HCT116 (cell line): Measurements from ENCODE around the gene MYBPC2. TPM values are rescaled to one million over a fixed set of nuclear protein-coding genes. Genes with fewer than 3 reads are reported as not detected.

Experiments used
- ATAC-seq: fragments of 200-7000 bp; cut with Tn5 transposase; 2 replicates; pipeline ENCODE4 v1.9.1; 2020; ENCODE audit warnings: mild to moderate bottlenecking, moderate library complexity
- BruUV-seq: library from RNA; stranded (reverse); fragments of 400-500 nt; replicated peaks from 2 replicates; lab custom pipeline; 2021; lab: Mats Ljungman, UMichigan
- CTCF ChIA-PET: fragments of 300-600 bp; sonication (Branson Sonifier 250); formaldehyde crosslinking; loops from one replicate; lab custom pipeline; 2021; ENCODE audit warnings: antibody characterized with exemption; lab: Charles Lee
- POLR2A ChIA-PET: fragments of 300-600, 350-600 bp; sonication (Branson Sonifier 250); formaldehyde crosslinking; loops from one replicate; lab custom pipeline; 2021; ENCODE audit warnings: antibody characterized with exemption; lab: Charles Lee
- RAD21 ChIA-PET, 2 experiments: fragments of 300-600 bp; sonication (Branson Sonifier 250); formaldehyde crosslinking; loops; one replicate each; lab custom pipeline; 2023; ENCODE audit warnings: low total read pairs in 2 of 2; ENCODE audit not compliant: uncharacterized antibody in 2 of 2, unreplicated experiment in 2 of 2, low non-redundant PET in 1 of 2; lab: Charles Lee
- DNase-seq: peaks from one replicate; pipeline ENCODE4 v3.0.0-alpha.2; 2010; ENCODE audit warnings: low read depth, low spot score
- H2AFZ ChIP-seq: fragments of 200-600 bp; shearing (Covaris generic), sonication (generic); 2 replicates; pipeline ENCODE4 v1.6.1; 2017; ENCODE audit warnings: low read depth, mixed run types, mixed read lengths, antibody characterized with exemption, low read length; ENCODE audit not compliant: poor library complexity, severe bottlenecking
- H3K27ac ChIP-seq: 2 replicates; pipeline ENCODE4 v1.5.1; 2012; ENCODE audit warnings: low read depth, low read length
- H3K27me3 ChIP-seq: fragments of 200-600 bp; sonication (generic); 2 replicates; pipeline ENCODE4 v1.6.1; 2016; ENCODE audit warnings: mixed run types, low read length, mixed read lengths; ENCODE audit not compliant: insufficient read depth
- H3K36me3 ChIP-seq, 2 experiments: fragments of 200-500 bp in 1 of 2; fragments of 200-600 bp in 1 of 2; sonication (Bioruptor generic) in 1 of 2; sonication (generic) in 1 of 2; 2 replicates each; pipeline versions ENCODE4 v1.5.1 to v1.6.1; 2014 to 2016; ENCODE audit warnings: low read length in 2 of 2, inconsistent platforms in 1 of 2, mixed read lengths in 1 of 2, mixed run types in 1 of 2; ENCODE audit not compliant: insufficient read depth in 2 of 2, control insufficient read depth in 1 of 2
- H3K4me1 ChIP-seq, 2 experiments: fragments of 200-600 bp in 1 of 2; sonication (generic) in 1 of 2; 2 replicates each; pipeline versions ENCODE4 v1.5.1 to v1.6.1; 2012 to 2017; ENCODE audit warnings: low read length in 2 of 2, inconsistent platforms in 1 of 2, mild to moderate bottlenecking in 1 of 2, mixed read lengths in 1 of 2, mixed run types in 1 of 2, moderate library complexity in 1 of 2; ENCODE audit not compliant: insufficient read depth in 2 of 2, control insufficient read depth in 1 of 2
- H3K4me2 ChIP-seq: fragments of 200-600 bp; sonication (generic); 2 replicates; pipeline ENCODE4 v1.6.1; 2017; ENCODE audit warnings: mixed run types, low read length, mixed read lengths
- H3K4me3 ChIP-seq, 2 experiments: fragments of 200-600 bp in 1 of 2; sonication (generic) in 1 of 2; replicated peaks in 1 of 2; 2 replicates each; pipeline ENCODE4 v1.5.1; 2011 to 2016; ENCODE audit warnings: low read length in 2 of 2, control low read depth in 1 of 2, low read depth in 1 of 2, mild to moderate bottlenecking in 1 of 2, mixed read lengths in 1 of 2, mixed run types in 1 of 2
- H3K79me2 ChIP-seq: fragments of 200-600 bp; sonication (generic); 2 replicates; pipeline ENCODE4 v1.6.1; 2017; ENCODE audit warnings: mild to moderate bottlenecking, mixed run types, low read length, moderate library complexity, mixed read lengths; ENCODE audit not compliant: insufficient read depth
- H3K9ac ChIP-seq: fragments of 200-600 bp; sonication (generic); 2 replicates; pipeline ENCODE4 v1.6.1; 2016; ENCODE audit warnings: low read length, mixed read lengths
- H3K9me2 ChIP-seq: fragments of 200-600 bp; sonication (generic), shearing (Covaris generic); 2 replicates; pipeline ENCODE4 v1.6.1; 2017; ENCODE audit warnings: mixed run types, mild to moderate bottlenecking, moderate library complexity; ENCODE audit not compliant: insufficient read depth
- H3K9me3 ChIP-seq, 2 experiments: fragments of 200-500 bp in 1 of 2; fragments of 200-600 bp in 1 of 2; sonication (Bioruptor generic) in 1 of 2; sonication (generic) in 1 of 2; 2 replicates each; pipeline ENCODE4 v1.6.1; 2014 to 2017; ENCODE audit warnings: low read length in 2 of 2, mixed read lengths in 2 of 2, inconsistent platforms in 1 of 2, low read depth in 1 of 2, mild to moderate bottlenecking in 1 of 2, mixed run types in 1 of 2, moderate library complexity in 1 of 2; ENCODE audit not compliant: control insufficient read depth in 1 of 2, insufficient read depth in 1 of 2
- H4K20me1 ChIP-seq: fragments of 200-600 bp; sonication (generic), shearing (Covaris generic); 2 replicates; pipeline ENCODE4 v1.6.1; 2017; ENCODE audit warnings: mixed run types, mild to moderate bottlenecking, moderate library complexity; ENCODE audit not compliant: insufficient read depth
- ATF3 ChIP-seq: IDR thresholded peaks from 2 replicates; pipeline ENCODE4 v1.6.1; 2012
- CBX3 ChIP-seq: IDR thresholded peaks from 2 replicates; pipeline ENCODE4 v1.6.1; 2012; ENCODE audit warnings: low read depth
- CEBPB ChIP-seq: IDR thresholded peaks from 2 replicates; pipeline ENCODE4 v1.6.1; 2012; ENCODE audit warnings: low read depth
- CTCF ChIP-seq, 3 experiments: fragments of 200-600 bp in 1 of 3; sonication (generic) in 1 of 3; IDR thresholded peaks in 2 of 3; conservative IDR thresholded peaks in 1 of 3; 2 replicates each; pipeline ENCODE4 v1.5.1; 2012 to 2017; ENCODE audit warnings: low read depth in 2 of 3, low read length in 2 of 3, antibody characterized with exemption in 1 of 3, borderline replicate concordance in 1 of 3, control low read depth in 1 of 3, mild to moderate bottlenecking in 1 of 3, mixed read lengths in 1 of 3, mixed run types in 1 of 3, moderate library complexity in 1 of 3; ENCODE audit not compliant: insufficient read depth in 1 of 3
- EGR1 ChIP-seq: IDR thresholded peaks from 2 replicates; pipeline ENCODE4 v1.6.1; 2012; ENCODE audit warnings: low read depth
- ELF1 ChIP-seq: IDR thresholded peaks from 2 replicates; pipeline ENCODE4 v1.6.1; 2012; ENCODE audit warnings: low read depth, borderline replicate concordance
- EZH2phosphoT487 ChIP-seq: fragments of 200-600 bp; IDR thresholded peaks from 2 replicates; pipeline ENCODE4 v1.6.1; 2018; ENCODE audit warnings: antibody characterized with exemption, borderline replicate concordance
- JUND ChIP-seq: IDR thresholded peaks from 2 replicates; pipeline ENCODE4 v1.6.1; 2012
- POLR2A ChIP-seq: IDR thresholded peaks from 2 replicates; pipeline ENCODE4 v1.7.0; 2011; ENCODE audit warnings: borderline replicate concordance; ENCODE audit not compliant: insufficient read depth, insufficient read length; ENCODE audit errors: extremely low read depth
- POLR2AphosphoS5 ChIP-seq: IDR thresholded peaks from 2 replicates; pipeline ENCODE4 v1.6.1; 2011; ENCODE audit warnings: mild to moderate bottlenecking, low read depth, low read length, moderate library complexity
- RAD21 ChIP-seq: IDR thresholded peaks from 2 replicates; pipeline ENCODE4 v1.6.1; 2012; ENCODE audit warnings: low read depth, mild to moderate bottlenecking
- REST ChIP-seq: IDR thresholded peaks from 2 replicates; pipeline ENCODE4 v1.6.1; 2012; ENCODE audit warnings: low read depth
- SP1 ChIP-seq: IDR thresholded peaks from 2 replicates; pipeline ENCODE4 v1.6.1; 2012; ENCODE audit warnings: low read depth
- SRF ChIP-seq: IDR thresholded peaks from 2 replicates; pipeline ENCODE4 v1.6.1; 2012; ENCODE audit warnings: low read depth
- ZBTB33 ChIP-seq: IDR thresholded peaks from 2 replicates; pipeline ENCODE4 v1.6.1; 2011; ENCODE audit warnings: mild to moderate bottlenecking, low read length, moderate library complexity; ENCODE audit not compliant: insufficient replicate concordance; ENCODE audit errors: extremely low read depth
- ZNF274 ChIP-seq: fragments of 200-500 bp; sonication (Bioruptor generic); IDR thresholded peaks from 2 replicates; pipeline ENCODE4 v1.6.1; 2014; ENCODE audit warnings: mild to moderate bottlenecking, low read depth, low read length, inconsistent platforms
- intact Hi-C: fragments of 100-400 bp; cut with micrococcal nuclease; formaldehyde crosslinking; loops from 2 replicates; pipeline ENCODE4 v1.10.0; 2022
- total RNA-seq: library from RNA; stranded (reverse); gene quantifications from one replicate; pipeline ENCODE4 v1.2.1, GENCODE V29; 2021; ENCODE audit not compliant: unreplicated experiment

The MYBPC2 gene
- total RNA-seq, 1 experiment from 2014 or later = not detected

- POLR2A ChIA-PET = interaction anchor here (1.1 to 1.5 kb wide), 2 partner anchors 9 to 82 kb away, joined by 3 read pairs; partner anchors contain the start of gene POLD1
- H3K27ac ChIP-seq = peak overlapping the region; percentile 50
- TF ChIP-seq JUND = no peak
- TF ChIP-seq POLR2AphosphoS5 = no peak
- no peak for TF ChIP-seq EGR1
- TF ChIP-seq ATF3 = no peak
- TF ChIP-seq POLR2A = no peak
- TF ChIP-seq ELF1 = no peak
- no peak for TF ChIP-seq ZNF274
- TF ChIP-seq CTCF (IDR thresholded peaks at IDR 0.05 in 2 of 3, conservative IDR thresholded peaks at IDR 0.05 in 1 of 3; ENCODE audit: borderline replicate concordance in 1 of 3, insufficient read depth in 1 of 3, low read depth in 2 of 3, low read length in 2 of 3) = no peak
- no peak for TF ChIP-seq CBX3
- no peak for TF ChIP-seq SRF
- no peak for TF ChIP-seq REST
- no peak for TF ChIP-seq CEBPB
- TF ChIP-seq SP1 = no peak
- no peak for TF ChIP-seq RAD21
- TF ChIP-seq EZH2phosphoT487 = no peak
- no peak for TF ChIP-seq ZBTB33
- TF ChIP-seq, all 23 proteins: peak for 0
- Histone ChIP-seq H3K4me1 (peaks cover 12 to 27% of the 10 kb centered on the region in 2 experiments), H3K9me2 (no peaks in the 10 kb centered on the region), H3K4me3 (peak overlapping the region; percentile 39 to 55), H2AFZ (no peak overlapping the region), H3K9me3 (no peaks in the 10 kb centered on the region), H3K36me3 (no peaks in the 10 kb centered on the region), H3K27me3 (no peaks in the 10 kb centered on the region), H3K4me2 (peak overlapping the region; percentile 86), H3K9ac (peak overlapping the region; percentile 60; the same call in 1 of the 2 replicates), H4K20me1 (no peaks in the 10 kb centered on the region), H3K79me2 (no peaks in the 10 kb centered on the region)
- BruUV-seq = TSS peak; percentile 59
- no peak for ATAC-seq
- RAD21 ChIA-PET = no interaction called here
- CTCF ChIA-PET = interaction anchor here (1.3 to 1.7 kb wide), 3 partner anchors 12 to 109 kb away, joined by 6 to 8 read pairs (median 6); no protein-coding TSS in a partner anchor
- no peak for DNase-seq
- intact Hi-C loops = no loop called here
These were observed 34.0 kb downstream of the MYBPC2 start for GRCh38 chr19:50466706-50467039.
